ENCODE measurements around the gene RALGAPB.

GRCh38 chr20:38617830-38618196, 145.2 kb downstream of the RALGAPB start:
- TF ChIP-seq CTCF (conservative IDR thresholded peaks at IDR 0.05; ENCODE audit: low read length) (no peak), EZH2phosphoT487 (IDR thresholded peaks at IDR 0.05; ENCODE audit: borderline replicate concordance, low read depth, low read length) (no peak)
